Motor neuron (in vitro differentiated cells): ENCODE measurements around the gene RABGGTB. TPM values are rescaled to one million over a fixed set of nuclear protein-coding genes. Genes with fewer than 3 reads are reported as not detected.
"Not testable (repeated sequence)": the region's sequence is repeated elsewhere in the genome, so short reads cannot be mapped to it uniquely, and the experiment has no call there.

Source experiments
- ATAC-seq, 8 experiments: fragments of 200-7000 bp; cut with Tn5 transposase; replicated peaks in 6 of 8; 2 replicates each; pipeline ENCODE4 v1.8.0; 2021; ENCODE audit warnings: mild to moderate bottlenecking in 8 of 8, moderate library complexity in 8 of 8
- H3K27ac ChIP-seq, 2 donors: fragments of 250-450 bp; sonication (Bioruptor Pico); 2 replicates each; pipeline ENCODE4 v1.9.0; 2021; ENCODE audit warnings: antibody characterized with exemption in 2 of 2, mild to moderate bottlenecking in 2 of 2, moderate library complexity in 1 of 2
- H3K4me1 ChIP-seq, 2 donors: fragments of 250-450 bp; sonication (Bioruptor Pico); replicated peaks in 1 of 2; 2 replicates each; pipeline ENCODE4 v1.6.1; 2021; ENCODE audit warnings: antibody characterized with exemption in 2 of 2, mild to moderate bottlenecking in 2 of 2, moderate library complexity in 1 of 2
- H3K4me3 ChIP-seq, 5 donors: fragments of 250-450 bp; sonication (Bioruptor Pico); 2 replicates each; pipeline ENCODE4 v1.9.0; 2021; ENCODE audit warnings: antibody characterized with exemption in 5 of 5, mild to moderate bottlenecking in 5 of 5, moderate library complexity in 4 of 5
- WGBS, 10 experiments: fragments of 450-650 bp; shearing (Covaris generic); methylation state at CpG; one replicate each; pipeline ENCODE4 v1.0.0; 2022; 5-methylcytosine and 5-hydroxymethylcytosine counted together
- in situ Hi-C, 9 experiments: fragments of 400-800 bp; cut with MboI; loops; one replicate each; pipeline ENCODE4 v1.15.0; 2021; ENCODE audit warnings: low sequenced_read_pairs in 9 of 9, low pct_unique_long_range_greater_than_20kb in 2 of 9; ENCODE audit not compliant: unreplicated experiment in 9 of 9
- total RNA-seq, 8 experiments: library from RNA; unstranded; fragments of 300-600 nt; gene quantifications; 2 replicates each; pipeline versions ENCODE4 v1.2.3 to v1.2.4, GENCODE V29; 2022

RABGGTB gene
- total RNA-seq, result 100 to 1,000 TPM in 7 of 8 experiments, 10 to 100 TPM in 1; 95.3 to 179 (median 145) TPM

DNA sequence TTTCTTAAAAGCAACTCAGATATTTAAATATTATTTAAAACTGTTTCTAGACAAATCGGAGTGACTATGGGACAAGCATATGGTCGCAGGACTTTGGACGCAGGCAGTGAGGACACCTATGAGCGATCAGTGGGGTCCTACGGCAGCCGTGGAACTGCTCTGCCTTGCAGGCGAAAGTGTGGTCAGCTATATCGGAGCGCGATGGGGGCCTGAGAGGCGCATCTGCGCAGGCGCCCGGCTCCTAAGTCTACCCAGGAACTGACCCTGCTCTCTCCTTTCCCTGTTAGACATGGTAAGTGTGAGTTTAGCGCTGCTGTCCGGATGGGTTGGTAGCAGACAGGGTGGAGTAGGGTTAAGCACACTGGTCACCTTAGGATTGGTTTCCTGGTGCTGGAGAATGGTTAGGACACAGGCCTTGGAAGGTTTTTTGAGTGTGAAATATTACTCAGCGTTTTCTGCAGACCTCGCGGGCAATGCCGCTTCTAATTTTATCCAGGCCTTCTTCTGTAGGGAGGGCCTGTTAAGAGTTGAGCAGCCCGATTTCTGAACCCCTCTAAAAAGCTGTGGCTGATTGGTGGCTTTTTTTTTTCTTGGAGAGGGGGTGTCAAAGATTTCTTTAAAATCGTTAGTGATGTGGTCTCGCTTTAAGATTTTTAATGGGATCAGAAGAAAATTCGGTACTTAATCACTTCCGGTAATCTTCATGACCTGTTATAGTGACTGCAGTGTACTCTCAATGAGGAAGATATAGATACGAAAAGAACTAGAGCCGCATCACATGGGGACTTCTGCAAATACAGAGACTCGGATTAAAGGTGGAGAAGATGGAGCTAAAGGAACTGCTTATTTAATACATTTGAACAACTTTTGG lies at the start of gene RABGGTB:
RABGGTB (plus strand) TSS at position 274 of the 871 bp plus-strand sequence; CDS start at position 290, 16 bp downstream.
- Histone ChIP-seq H3K4me1 (peaks cover 18 to 42% of the 10 kb centered on the region in 2 donors), H3K4me3 (peak within 1 kb of the TSS; percentile 48 to 74 (median 60)), H3K27ac (peak within 1 kb of the TSS; percentile 76 to 88)
- in situ Hi-C loops, result no loop called here
- ATAC-seq, result peak; percentile 89 to 98 (median 97)
- 0 to 5% (median 1%) methylated on average over 6 to 27 of the region's 28 CpGs; no CpG with 5 or more reads in 1 of the 10 experiments for WGBS, 10 experiments

DNA sequence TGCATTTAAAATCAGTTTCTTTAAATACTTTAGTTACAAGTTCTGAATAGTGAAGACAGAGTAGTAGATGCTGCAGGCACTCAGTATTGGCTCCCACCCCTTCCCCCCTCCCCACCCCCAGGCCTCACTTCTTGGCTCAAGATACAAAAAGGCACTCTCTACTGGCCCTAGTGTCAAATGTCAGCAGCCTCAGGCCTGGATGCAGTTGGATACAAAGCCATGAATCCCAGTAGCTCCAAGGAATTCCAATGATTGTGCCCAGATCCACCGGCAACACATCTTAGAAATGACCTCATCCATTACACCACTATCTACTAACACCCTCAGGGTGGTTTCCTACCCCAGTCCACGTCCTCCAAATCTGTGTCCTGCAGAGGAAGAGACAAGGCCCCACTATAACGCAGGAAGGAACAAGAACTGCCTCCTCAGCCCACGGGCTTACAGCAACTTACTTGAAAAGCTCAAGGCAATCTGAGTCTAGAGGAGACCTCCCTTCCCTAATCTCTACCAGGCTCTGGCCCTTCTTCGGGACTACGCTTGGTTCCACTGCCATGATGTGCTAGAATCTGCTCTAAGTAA lies 43.9 kb upstream of the RABGGTB start:
- in situ Hi-C loops, result no loop called here
- H3K27ac ChIP-seq, result no peak overlapping the region
- H3K4me3 ChIP-seq, result no peak overlapping the region
- ATAC-seq, result peak in 3 of 8 experiments; percentile 78 to 92 (median 82)
- H3K4me1 ChIP-seq, result no peaks in the 10 kb centered on the region
- WGBS, 10 experiments, result 67 to 100% (median 100%) methylated on average over 1 to 3 of the region's 6 CpGs; no CpG with 5 or more reads in 5 of the 10 experiments

DNA sequence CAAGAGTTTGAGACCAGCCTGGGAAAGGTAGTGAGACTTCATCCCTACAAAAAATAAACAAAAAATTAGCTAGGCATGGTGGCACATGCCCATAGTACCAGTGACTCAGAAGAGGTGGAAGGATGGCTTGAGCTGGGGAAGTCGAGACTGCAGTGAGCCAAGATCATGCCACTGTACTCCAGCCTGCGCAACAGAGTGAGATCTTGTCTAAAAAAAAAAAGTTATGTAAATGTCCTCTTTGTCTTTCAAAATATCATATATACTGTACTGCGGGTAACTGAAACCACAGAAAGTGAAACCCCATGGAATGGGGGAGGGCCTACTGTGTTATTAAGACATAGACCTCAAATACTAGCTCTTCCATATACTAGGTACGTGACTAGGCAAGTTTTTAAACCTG lies 40.8 kb upstream of the RABGGTB start:
- H3K27ac ChIP-seq, result no peak overlapping the region
- WGBS, 10 experiments, result 77 to 100% (median 97%) methylated on average over 1 to 4 of the region's 4 CpGs
- no peaks in the 10 kb centered on the region for H3K4me1 ChIP-seq
- ATAC-seq, result no peak
- no peak overlapping the region for H3K4me3 ChIP-seq
- in situ Hi-C loops, result no loop called here

- H3K27ac ChIP-seq, H3K4me1 ChIP-seq, in situ Hi-C loops, H3K4me3 ChIP-seq, ATAC-seq: not testable (repeated sequence)
These were observed 28.8 kb upstream of the RABGGTB start for GRCh38 chr1:75757210-75757609.

DNA sequence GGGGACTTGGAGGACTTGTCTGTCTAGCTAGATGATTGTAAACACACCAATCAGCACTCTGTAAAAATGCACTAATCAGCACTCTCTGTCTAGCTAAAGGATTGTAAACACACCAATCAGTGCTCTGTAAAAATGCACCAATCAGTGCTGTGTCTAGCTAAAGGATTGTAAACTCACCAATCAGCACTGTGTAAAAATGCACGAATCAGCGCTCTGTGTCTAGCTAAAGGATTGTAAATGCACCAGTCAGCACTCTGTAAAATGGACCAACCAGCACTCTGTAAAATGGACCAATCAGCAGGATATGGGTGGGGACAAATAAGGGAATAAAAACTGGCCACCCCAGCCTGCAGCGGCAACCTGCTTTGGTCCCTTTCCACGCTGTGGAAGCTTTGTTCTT lies 27.5 kb upstream of the RABGGTB start:
- 69 to 96% (median 83%) methylated on average over 2 to 4 of the region's 4 CpGs; no CpG with 5 or more reads in 3 of the 10 experiments for WGBS, 10 experiments
- in situ Hi-C loops, H3K4me1 ChIP-seq, H3K4me3 ChIP-seq, H3K27ac ChIP-seq, ATAC-seq: not testable (repeated sequence)

GRCh38 chr1:75764057-75764655 lies 21.9 kb upstream of the RABGGTB start:
- H3K4me3 ChIP-seq, result no peak overlapping the region
- in situ Hi-C loops, result no loop called here
- WGBS, 10 experiments, result 60 to 100% (median 80%) methylated on average over 1 of the region's 1 CpG; no CpG with 5 or more reads in 7 of the 10 experiments
- H3K27ac ChIP-seq, result no peak overlapping the region
- no peaks in the 10 kb centered on the region for H3K4me1 ChIP-seq
- ATAC-seq, result no peak

DNA sequence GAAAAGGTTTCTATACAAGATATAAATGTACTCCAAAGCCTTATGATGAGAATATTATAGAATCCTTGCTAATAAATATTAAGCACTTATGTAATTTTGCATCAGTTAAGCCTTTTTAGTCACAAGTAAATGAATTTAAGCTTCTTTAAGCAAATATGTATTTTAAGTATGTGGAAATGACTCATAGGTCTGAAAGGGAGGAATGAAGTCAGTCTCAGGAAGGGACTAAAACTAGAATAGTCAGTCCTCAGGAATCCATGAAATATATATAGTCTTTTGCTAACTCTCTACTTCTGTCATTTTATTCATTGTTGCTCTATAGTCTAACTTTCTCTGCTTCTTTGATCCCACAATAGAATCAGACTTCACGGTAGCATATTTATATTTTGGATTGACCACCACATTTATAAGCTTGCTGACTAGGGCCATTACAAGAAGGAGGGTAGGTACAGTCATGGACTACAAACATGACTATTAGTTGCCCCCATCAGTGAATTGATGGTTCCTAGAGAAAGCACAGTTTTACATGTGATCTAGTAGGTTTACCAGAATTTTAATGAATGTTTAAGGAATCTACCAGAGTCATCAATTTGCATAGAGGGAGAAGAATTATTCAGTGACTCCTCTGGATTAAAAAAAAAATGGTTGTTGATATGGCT lies 20.2 kb upstream of the RABGGTB start:
- Histone ChIP-seq H3K4me1 (no peaks in the 10 kb centered on the region), H3K27ac (no peak overlapping the region), H3K4me3 (no peak overlapping the region)
- peak in 3 of 8 experiments; percentile 61 to 95 (median 94) for ATAC-seq
- 0 to 100% (median 91%) methylated on average over 1 of the region's 1 CpG; no CpG with 5 or more reads in 3 of the 10 experiments for WGBS, 10 experiments
- in situ Hi-C loops, result no loop called here

DNA sequence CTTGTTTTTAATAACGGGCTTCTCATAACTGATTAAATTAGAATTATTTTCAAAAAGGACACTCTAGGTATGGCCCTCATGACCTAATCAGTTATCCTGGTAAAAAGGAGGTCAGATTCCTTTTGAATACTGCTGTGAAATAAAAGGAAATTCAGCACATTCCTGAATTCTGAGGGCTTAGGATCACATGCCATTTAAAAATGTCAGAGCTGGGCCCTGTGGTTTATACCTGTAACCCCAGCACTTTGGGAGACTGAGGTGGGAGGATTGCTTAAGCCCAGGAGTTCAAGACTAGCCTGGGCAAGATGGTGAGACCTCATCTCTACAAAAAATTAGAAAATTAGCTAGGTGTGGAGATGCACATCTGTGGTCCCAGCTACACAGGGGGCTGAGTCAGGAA lies 18.0 kb upstream of the RABGGTB start:
- H3K4me1 ChIP-seq, result no peaks in the 10 kb centered on the region
- H3K27ac ChIP-seq, result no peak overlapping the region
- in situ Hi-C loops, result no loop called here
- no peak for ATAC-seq
- 80 to 100% (median 100%) methylated on average over 1 of the region's 1 CpG; no CpG with 5 or more reads in 2 of the 10 experiments for WGBS, 10 experiments
- H3K4me3 ChIP-seq, result no peak overlapping the region

DNA sequence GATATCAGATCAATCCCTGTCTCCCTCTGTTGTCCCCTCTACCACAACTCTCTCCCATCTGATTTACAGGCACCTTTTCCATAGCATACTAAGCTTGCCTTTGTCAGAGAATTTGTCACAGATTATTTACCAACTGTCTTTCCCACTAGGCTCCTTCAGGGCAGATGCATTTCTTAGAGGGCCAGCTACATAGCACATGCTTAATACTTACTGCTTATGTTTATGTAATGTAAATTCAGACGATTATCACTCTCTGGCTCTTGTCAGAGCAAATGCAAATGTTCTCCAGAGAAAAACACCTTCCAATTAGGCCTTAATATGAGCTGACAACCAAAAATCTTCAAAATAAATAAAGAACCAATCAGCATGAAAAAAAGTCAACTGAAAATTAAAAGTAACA lies 15.3 kb upstream of the RABGGTB start:
- Histone ChIP-seq H3K27ac (no peak overlapping the region), H3K4me1 (no peaks in the 10 kb centered on the region), H3K4me3 (no peak overlapping the region)
- WGBS, 10 experiments, result 0 to 70% (median 22%) methylated on average over 1 of the region's 1 CpG; no CpG with 5 or more reads in 2 of the 10 experiments
- ATAC-seq, result peak in 3 of 8 experiments; percentile 86 to 96 (median 87)
- in situ Hi-C loops, result no loop called here

- no peaks in the 10 kb centered on the region for H3K4me1 ChIP-seq
- in situ Hi-C loops, result no loop called here
- H3K27ac ChIP-seq, result no peak overlapping the region
- peak in 1 of 8 experiments; percentile 25 for ATAC-seq
- 22 to 87% (median 63%) methylated on average over 3 of the region's 3 CpGs for WGBS, 10 experiments
- no peak overlapping the region for H3K4me3 ChIP-seq
These were observed 14.1 kb upstream of the RABGGTB start for GRCh38 chr1:75771978-75772377.

GRCh38 chr1:75777812-75778211 lies 8.2 kb upstream of the RABGGTB start:
- WGBS, 10 experiments, result 48 to 100% (median 89%) methylated on average over 2 to 4 of the region's 4 CpGs; no CpG with 5 or more reads in 6 of the 10 experiments
- H3K4me1 ChIP-seq, H3K4me3 ChIP-seq, H3K27ac ChIP-seq, ATAC-seq, in situ Hi-C loops: not testable (repeated sequence)

GRCh38 chr1:75778694-75779093 lies 7.4 kb upstream of the RABGGTB start:
- H3K27ac ChIP-seq, ATAC-seq, H3K4me3 ChIP-seq, in situ Hi-C loops, H3K4me1 ChIP-seq: not testable (repeated sequence)
- 83 to 95% (median 92%) methylated on average over 5 of the region's 5 CpGs for WGBS, 10 experiments

GRCh38 chr1:75780183-75780582 lies 5.9 kb upstream of the RABGGTB start:
- in situ Hi-C loops, result not testable (repeated sequence)

More at GRCh38 chr1:75780183-75780582, 5.9 kb upstream of the RABGGTB start:
- not testable (repeated sequence) for H3K27ac ChIP-seq, ATAC-seq, H3K4me1 ChIP-seq, H3K4me3 ChIP-seq
- 20 to 92% (median 70%) methylated on average over 1 to 4 of the region's 4 CpGs for WGBS, 10 experiments
